BLaER1 (cell line): ENCODE measurements around the gene WDR38.

Source experiments
- H3K27ac ChIP-seq: shearing (Covaris generic); formaldehyde crosslinking; 2 replicates; pipeline ENCODE4 v1.8.1; 2022
- H3K27me3 ChIP-seq: shearing (Covaris generic); formaldehyde crosslinking; 2 replicates; pipeline ENCODE4 v1.8.1; 2022
- H3K36me3 ChIP-seq: shearing (Covaris generic); formaldehyde crosslinking; 2 replicates; pipeline ENCODE4 v1.8.1; 2022
- H3K4me1 ChIP-seq: shearing (Covaris generic); formaldehyde crosslinking; 2 replicates; pipeline ENCODE4 v1.8.1; 2022
- H3K4me2 ChIP-seq: shearing (Covaris generic); formaldehyde crosslinking; 2 replicates; pipeline ENCODE4 v1.8.1; 2022
- H3K4me3 ChIP-seq: shearing (Covaris generic); formaldehyde crosslinking; 2 replicates; pipeline ENCODE4 v1.8.1; 2022
- H3K9ac ChIP-seq: shearing (Covaris generic); formaldehyde crosslinking; 2 replicates; pipeline ENCODE4 v1.8.1; 2022
- H3K9me3 ChIP-seq: shearing (Covaris generic); formaldehyde crosslinking; 2 replicates; pipeline ENCODE4 v1.8.1; 2022
- H4K20me1 ChIP-seq: shearing (Covaris generic); formaldehyde crosslinking; 2 replicates; pipeline ENCODE4 v1.8.1; 2022
- Cebpa-rat ChIP-seq: shearing (Covaris generic); IDR thresholded peaks from 2 replicates; pipeline ENCODE4 v1.8.1; 2022

Gene WDR38

DNA sequence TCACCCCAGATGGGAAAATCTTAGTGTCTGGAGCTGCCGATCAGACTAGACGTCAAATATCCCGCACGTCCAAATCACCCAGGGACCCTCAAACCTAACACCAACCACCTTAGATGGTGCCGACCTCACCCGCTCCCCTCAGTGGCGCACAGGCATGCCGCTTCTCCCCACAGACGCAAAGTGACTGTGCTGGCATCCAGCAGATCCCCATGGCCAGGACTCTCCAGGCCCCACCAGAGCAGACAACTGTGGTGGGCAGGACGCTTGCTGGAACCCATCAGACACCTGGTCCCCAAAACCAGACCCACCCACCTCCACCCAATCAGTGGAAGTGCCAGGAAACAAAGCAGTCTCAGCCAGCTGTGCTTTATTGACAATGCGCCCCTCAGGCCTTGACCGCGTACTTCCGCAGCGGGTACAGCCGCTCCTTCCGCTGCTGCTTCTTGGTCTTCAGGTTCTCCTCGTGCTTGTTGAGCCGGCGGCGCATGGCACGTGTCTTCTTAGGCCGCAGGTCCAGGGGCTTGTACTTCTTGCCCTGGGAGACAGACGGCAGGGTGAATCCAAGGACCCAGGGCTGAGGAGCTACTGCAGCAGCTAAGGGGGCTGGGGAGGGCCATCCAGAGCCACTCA lies 4.4 kb downstream of the WDR38 start:
- Histone ChIP-seq H3K4me2 (no peak overlapping the region), H3K27me3 (no peaks in the 10 kb centered on the region), H3K27ac (no peak overlapping the region), H3K9ac (no peak overlapping the region), H3K4me1 (peaks cover 34% of the 10 kb centered on the region), H4K20me1 (peaks cover 75% of the 10 kb centered on the region), H3K4me3 (no peak overlapping the region), H3K36me3 (peaks cover 53% of the 10 kb centered on the region), H3K9me3 (no peaks in the 10 kb centered on the region)
- TF ChIP-seq Cebpa-rat = no peak

DNA sequence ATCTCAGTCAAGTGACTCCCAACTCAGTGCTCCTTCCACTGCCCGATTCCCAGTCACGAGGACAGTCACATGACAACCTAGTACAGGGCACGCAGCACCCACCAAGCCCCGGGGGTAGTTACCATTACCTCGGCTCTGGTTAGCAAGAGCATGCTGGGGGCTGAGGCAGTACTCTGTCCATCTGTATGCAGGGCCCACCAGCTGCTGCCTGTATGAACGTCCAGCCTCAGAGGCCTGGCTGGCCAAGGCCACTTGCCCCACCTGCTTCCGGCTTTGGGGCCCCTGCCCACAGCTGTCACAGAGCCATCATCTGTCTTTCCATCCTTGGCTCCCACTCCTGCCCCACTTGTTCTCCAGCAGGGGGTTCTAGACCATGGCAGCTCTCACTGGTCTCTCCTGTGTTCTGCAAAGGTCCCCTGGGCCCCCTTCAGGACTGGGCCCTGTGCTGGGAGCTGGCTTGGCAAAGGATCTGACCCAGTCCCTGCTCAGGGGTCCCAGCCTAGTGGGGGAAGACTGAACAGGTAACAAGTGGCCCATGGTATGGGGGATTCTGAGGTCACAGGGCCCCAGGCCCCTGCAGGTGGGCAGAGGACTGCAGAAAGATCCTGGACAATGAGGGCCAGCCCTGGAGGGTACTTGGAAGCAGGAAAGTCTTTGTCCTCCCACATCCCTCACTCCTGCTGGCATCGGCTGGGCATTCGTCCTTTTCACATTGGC lies 5.2 kb downstream of the WDR38 start:
- Histone ChIP-seq H3K27ac (no peak overlapping the region), H3K36me3 (peaks cover 53% of the 10 kb centered on the region), H3K27me3 (no peaks in the 10 kb centered on the region), H3K9me3 (no peaks in the 10 kb centered on the region), H3K4me1 (peaks cover 39% of the 10 kb centered on the region), H3K9ac (peak overlapping the region; percentile 11; the same call in 1 of the 2 replicates), H4K20me1 (peaks cover 75% of the 10 kb centered on the region), H3K4me3 (no peak overlapping the region), H3K4me2 (peak overlapping the region; percentile 85; the same call in 1 of the 2 replicates)
- no peak for TF ChIP-seq Cebpa-rat

DNA sequence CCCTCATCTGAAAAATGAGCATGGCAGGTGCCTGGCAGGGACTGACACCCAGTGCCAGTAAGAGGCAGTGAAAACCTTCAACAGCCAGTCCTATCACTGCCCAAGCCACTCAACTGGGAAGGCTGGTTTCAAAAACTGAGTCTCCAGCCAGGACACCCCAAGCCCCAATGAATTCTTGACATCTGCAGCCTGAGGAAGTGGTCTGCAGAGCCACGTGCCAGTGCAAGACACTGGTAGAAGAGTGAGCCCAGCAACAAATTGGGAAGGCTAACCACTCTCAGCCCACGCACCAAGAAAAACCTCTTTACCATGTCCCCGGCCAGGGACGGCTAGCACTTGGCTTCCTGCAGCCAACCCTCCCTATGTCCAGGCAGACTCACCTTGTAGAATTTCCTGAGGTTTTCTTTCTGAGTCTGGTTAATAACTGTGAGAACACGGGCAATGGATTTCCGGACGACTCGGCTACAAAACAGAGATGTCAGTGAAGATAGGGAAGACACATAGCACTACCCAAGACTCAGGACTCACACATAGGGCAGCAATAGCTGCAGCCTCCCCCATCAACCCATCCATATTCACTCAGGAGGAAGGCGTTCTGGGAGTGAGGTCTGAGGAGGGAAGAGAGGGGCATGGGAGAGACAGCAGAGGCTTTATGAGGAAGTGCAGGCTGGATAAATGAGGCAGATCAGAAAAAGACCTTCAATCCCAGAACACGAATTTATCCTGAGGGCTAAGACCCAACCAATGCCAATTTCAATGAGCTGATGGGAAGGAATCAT lies 6.7 kb downstream of the WDR38 start:
- peak overlapping the region; percentile 85 for H3K4me2 ChIP-seq
- H3K9ac ChIP-seq = peak overlapping the region; percentile 100
- peaks cover 40% of the 10 kb centered on the region for H3K4me1 ChIP-seq
- peaks cover 67% of the 10 kb centered on the region for H4K20me1 ChIP-seq
- no peaks in the 10 kb centered on the region for H3K27me3 ChIP-seq
- no peaks in the 10 kb centered on the region for H3K9me3 ChIP-seq
- H3K36me3 ChIP-seq = peaks cover 53% of the 10 kb centered on the region
- H3K27ac ChIP-seq = peak overlapping the region; percentile 99
- TF ChIP-seq Cebpa-rat = no peak
- H3K4me3 ChIP-seq = peak overlapping the region; percentile 98

DNA sequence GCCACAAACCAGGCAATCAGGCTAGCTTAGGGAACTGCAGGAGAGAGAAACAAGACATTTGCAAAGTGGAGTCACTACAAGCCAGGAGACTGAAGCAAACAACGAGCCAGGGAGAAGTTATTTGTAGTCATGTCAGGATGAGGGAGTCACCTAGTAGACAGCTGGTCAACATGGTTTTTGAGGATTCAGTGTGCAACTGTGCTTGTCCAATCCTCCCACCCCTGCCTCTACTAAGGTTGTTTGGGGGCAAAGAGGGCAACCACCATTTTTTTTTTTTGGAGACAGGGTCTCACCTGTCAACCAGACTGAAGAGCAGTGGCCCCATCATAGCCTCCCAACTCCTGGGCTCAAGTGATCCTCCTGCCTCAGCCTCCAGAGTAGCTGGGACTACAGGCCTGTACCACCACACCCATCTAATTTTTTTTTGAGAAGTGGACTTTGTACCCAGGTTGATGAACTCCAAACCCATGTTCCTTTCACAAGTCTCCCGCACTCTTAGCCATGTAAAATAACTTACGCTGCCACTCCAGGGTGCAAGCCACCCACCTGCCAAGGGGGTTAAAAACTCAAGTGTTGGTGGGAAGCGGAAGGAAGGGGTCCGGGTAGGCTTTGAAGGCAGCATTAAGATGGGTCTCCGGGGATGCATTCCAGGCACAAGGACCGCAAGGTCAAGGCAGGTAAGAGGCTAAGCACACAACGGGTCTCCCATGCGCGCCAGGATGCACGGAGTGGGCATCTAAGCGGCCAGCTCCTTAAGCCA lies 7.5 kb downstream of the WDR38 start:
- H3K36me3 ChIP-seq = peaks cover 53% of the 10 kb centered on the region
- peaks cover 59% of the 10 kb centered on the region for H4K20me1 ChIP-seq
- H3K9me3 ChIP-seq = no peaks in the 10 kb centered on the region
- H3K9ac ChIP-seq = peak overlapping the region; percentile 100
- H3K4me1 ChIP-seq = peaks cover 40% of the 10 kb centered on the region
- peak overlapping the region; percentile 99 for H3K27ac ChIP-seq
- H3K4me2 ChIP-seq = peak overlapping the region; percentile 85
- peak overlapping the region; percentile 98 for H3K4me3 ChIP-seq
- TF ChIP-seq Cebpa-rat = no peak
- no peaks in the 10 kb centered on the region for H3K27me3 ChIP-seq

DNA sequence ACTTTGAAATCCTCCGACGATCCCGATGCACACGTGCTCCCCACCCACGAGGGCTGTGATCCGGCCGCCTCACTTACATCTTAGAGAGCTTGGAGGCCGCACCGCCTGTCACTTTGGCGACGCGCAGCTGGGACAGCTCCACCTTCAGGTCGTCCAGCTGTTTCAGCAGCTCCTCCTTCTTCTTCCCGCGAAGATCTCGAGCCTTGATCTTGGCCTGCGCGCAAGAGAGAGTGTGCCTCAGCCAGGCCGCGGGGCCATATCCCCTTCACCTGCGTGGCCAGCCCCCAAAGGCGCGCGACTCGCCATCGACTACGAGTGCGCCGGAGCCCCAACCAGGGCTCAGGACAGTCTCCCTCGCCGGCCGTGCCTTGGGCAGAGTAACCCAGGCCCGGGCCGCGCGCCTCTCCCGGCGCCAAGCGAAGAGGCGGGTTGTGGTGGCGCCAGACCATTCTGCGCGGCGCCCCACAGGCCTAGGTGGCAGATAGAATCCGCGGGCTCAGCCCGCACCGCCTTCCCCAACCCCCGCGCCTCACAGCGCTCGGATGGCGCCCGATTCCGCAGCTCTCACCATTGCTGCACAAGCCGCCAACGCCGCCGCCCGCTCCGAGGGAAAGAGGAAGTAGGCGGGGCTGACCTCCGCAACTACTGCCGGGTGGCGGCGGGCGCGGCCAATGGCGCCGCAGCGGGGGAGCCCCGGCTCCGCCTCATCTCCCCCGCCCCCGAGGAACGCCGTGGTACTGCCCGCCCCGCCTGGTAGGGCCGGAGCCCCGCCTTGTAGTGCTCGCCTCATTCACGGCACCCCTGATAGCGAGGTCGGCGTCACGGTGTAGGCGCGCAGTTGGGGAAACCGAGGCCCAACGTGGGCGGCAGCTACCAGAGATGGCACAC lies 8.3 kb downstream of the WDR38 start, which contains the start of the genes ARPC5L and RPL35:
TSS of gene ARPC5L (plus strand) at position 789 of the 888 bp plus-strand sequence. CDS start 7,161 bp downstream, outside the sequence.
TSS of gene RPL35 (minus strand) at position 616 of the 888 bp plus-strand sequence. CDS start at position 571, 45 bp downstream.
- no peak for TF ChIP-seq Cebpa-rat
- H4K20me1 ChIP-seq = peaks cover 51% of the 10 kb centered on the region
- peak within 1 kb of the TSS; percentile 99 for H3K27ac ChIP-seq
- H3K27me3 ChIP-seq = no peaks in the 10 kb centered on the region
- H3K9me3 ChIP-seq = no peaks in the 10 kb centered on the region
- H3K36me3 ChIP-seq = peaks cover 47% of the 10 kb centered on the region
- H3K9ac ChIP-seq = peak within 1 kb of the TSS; percentile 100
- H3K4me2 ChIP-seq = peak within 1 kb of the TSS; percentile 85
- peak within 1 kb of the TSS; percentile 98 for H3K4me3 ChIP-seq
- peaks cover 40% of the 10 kb centered on the region for H3K4me1 ChIP-seq

DNA sequence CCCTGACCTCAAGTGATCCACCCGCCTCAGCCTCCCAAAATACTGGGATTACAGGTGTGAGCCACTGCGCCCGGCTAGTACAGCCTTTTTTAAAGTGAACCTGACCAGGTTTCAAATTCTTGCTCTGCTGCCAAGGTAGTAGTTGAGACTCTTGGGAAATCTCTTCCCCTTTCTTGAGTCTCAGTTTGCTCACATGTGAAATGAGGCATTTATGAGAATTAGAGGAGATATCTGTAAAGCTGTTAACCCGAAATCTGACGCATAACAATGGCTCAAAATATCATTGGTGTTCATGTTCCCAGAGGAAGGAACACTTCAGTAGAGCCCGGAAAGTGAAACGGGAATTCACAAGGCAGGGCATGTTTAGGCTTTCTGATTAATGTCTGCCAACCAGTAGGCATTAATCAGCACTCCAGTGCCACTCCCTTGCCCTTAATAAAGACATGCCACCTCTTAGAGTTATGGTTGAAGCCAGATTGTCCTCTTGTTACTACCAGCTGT lies 10.2 kb downstream of the WDR38 start:
- Histone ChIP-seq H3K36me3 (peaks cover 28% of the 10 kb centered on the region), H4K20me1 (peaks cover 33% of the 10 kb centered on the region), H3K4me1 (peaks cover 55% of the 10 kb centered on the region), H3K9ac (peak overlapping the region; percentile 100; the same call in 1 of the 2 replicates), H3K27me3 (no peaks in the 10 kb centered on the region), H3K27ac (no peak overlapping the region), H3K4me2 (peak overlapping the region; percentile 83; the same call in 1 of the 2 replicates), H3K4me3 (no peak overlapping the region), H3K9me3 (no peaks in the 10 kb centered on the region)
- no peak for TF ChIP-seq Cebpa-rat

DNA sequence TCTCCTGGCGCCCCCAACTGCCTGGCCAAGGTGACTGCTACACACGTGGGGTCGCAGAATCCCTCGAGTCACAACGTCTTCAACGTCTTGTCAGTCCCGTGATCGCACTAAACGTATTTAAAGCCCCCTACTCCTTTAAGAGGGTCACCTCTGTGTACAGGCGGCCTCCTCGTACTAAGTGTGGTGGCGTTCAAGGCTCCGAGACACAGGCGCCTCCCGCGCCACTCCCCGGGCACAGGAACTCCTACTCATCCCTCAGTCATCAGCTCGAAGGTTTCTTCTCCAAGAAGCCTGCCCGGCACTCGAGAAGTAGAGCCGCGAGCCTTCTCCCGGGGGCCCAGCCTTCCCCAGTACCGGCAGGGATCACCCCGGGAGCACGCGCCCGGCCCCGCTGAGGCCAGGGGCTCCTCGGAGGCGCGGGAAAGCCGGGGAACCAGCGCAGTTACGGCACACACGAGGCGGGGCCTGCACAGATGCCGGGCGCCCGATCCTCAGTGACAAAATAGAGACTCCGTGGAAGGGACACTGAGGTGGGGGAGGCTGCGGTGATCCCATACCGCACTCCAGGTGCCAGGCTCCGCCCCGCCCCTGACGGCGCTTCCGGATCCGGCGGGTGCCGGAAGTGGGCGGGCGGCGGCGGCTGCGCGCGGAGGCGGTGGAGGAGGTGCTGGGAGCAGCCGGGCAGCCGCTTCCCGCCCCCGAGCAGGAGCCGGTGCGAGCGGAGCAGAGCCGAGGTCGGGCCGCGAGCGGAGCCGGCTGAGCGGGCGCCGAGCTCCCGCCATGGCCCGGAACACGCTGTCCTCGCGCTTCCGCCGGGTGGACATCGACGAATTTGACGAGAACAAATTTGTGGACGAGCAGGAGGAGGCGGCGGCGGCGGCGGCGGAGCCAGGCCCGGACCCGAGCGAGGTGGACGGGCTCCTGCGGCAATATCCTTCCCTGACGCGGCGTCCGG lies 15.5 kb downstream of the WDR38 start:
- Histone ChIP-seq H3K9ac (peak overlapping the region; percentile 100), H3K36me3 (peaks cover 27% of the 10 kb centered on the region), H4K20me1 (peaks cover 45% of the 10 kb centered on the region), H3K4me1 (peaks cover 51% of the 10 kb centered on the region), H3K9me3 (no peaks in the 10 kb centered on the region), H3K27me3 (no peaks in the 10 kb centered on the region), H3K4me2 (peak overlapping the region; percentile 95), H3K27ac (peak overlapping the region; percentile 100), H3K4me3 (peak overlapping the region; percentile 100)
- TF ChIP-seq Cebpa-rat = no peak
